HepG2 (cell line): ENCODE measurements around the gene DNAJA3. TPM values are rescaled to one million over a fixed set of nuclear protein-coding genes. Genes with fewer than 3 reads are reported as not detected.
A peak's percentile ranks its signal among the peaks of the same experiment; 100 is the strongest.

ENCODE experiments used
- ADNP ChIP-seq: sonication (generic); formaldehyde crosslinking; IDR thresholded peaks from 2 replicates; pipeline ENCODE4 v1.4.0; 2020; ENCODE audit warnings: missing genetic modification reagents
- ATAD3A ChIP-seq: sonication (generic); formaldehyde crosslinking; IDR thresholded peaks from 2 replicates; pipeline ENCODE4 v1.4.0; 2020; ENCODE audit warnings: missing genetic modification reagents
- CBX1 ChIP-seq: IDR thresholded peaks from one replicate; pipeline ENCODE4 v1.6.1; 2016; ENCODE audit warnings: antibody characterized with exemption, low read depth
- GATAD1 ChIP-seq: IDR thresholded peaks from 2 replicates; pipeline ENCODE4 v1.6.1; 2016; ENCODE audit warnings: missing genetic modification reagents, missing compliant biosample characterization
- HOMEZ ChIP-seq: IDR thresholded peaks from 2 replicates; pipeline ENCODE4 v1.6.1; 2016; ENCODE audit warnings: low read depth
- JUN ChIP-seq: sonication (generic); formaldehyde crosslinking; IDR thresholded peaks from 2 replicates; pipeline ENCODE4 v1.4.0; 2020; ENCODE audit warnings: mild to moderate bottlenecking, missing genetic modification reagents
- LBX2 ChIP-seq: sonication (generic); formaldehyde crosslinking; IDR thresholded peaks from 2 replicates; pipeline ENCODE4 v1.5.0; 2020; ENCODE audit warnings: missing genetic modification reagents, mild to moderate bottlenecking, borderline replicate concordance
- MTF2 ChIP-seq: sonication (generic); formaldehyde crosslinking; IDR thresholded peaks from 2 replicates; pipeline ENCODE4 v1.5.0; 2020; ENCODE audit warnings: missing genetic modification reagents, borderline replicate concordance
- NFIC ChIP-seq: IDR thresholded peaks from 2 replicates; pipeline ENCODE4 v1.6.1; 2012; ENCODE audit warnings: mild to moderate bottlenecking, low read length, inconsistent platforms
- PHB2 ChIP-seq: fragments of 450-650 bp; IDR thresholded peaks from 2 replicates; pipeline ENCODE4 v1.6.1; 2018; ENCODE audit not compliant: partially characterized antibody
- POGZ ChIP-seq: sonication (generic); formaldehyde crosslinking; IDR thresholded peaks from 2 replicates; pipeline ENCODE4 v1.4.0; 2020; ENCODE audit warnings: mild to moderate bottlenecking, missing genetic modification reagents
- SP4 ChIP-seq: sonication (generic); formaldehyde crosslinking; IDR thresholded peaks from 2 replicates; pipeline ENCODE4 v1.8.1; 2023; ENCODE audit warnings: mild to moderate bottlenecking, missing genetic modification reagents
- TGIF2 ChIP-seq: IDR thresholded peaks from 2 replicates; pipeline ENCODE4 v1.6.1; 2016; ENCODE audit warnings: control low read depth, missing compliant biosample characterization
- XBP1 ChIP-seq: sonication (generic); formaldehyde crosslinking; IDR thresholded peaks from 2 replicates; pipeline ENCODE4 v1.5.0; 2020; ENCODE audit warnings: missing genetic modification reagents
- ZBTB3 ChIP-seq: sonication (generic); formaldehyde crosslinking; IDR thresholded peaks from 2 replicates; pipeline ENCODE4 v1.4.0; 2020; ENCODE audit warnings: low read depth, mild to moderate bottlenecking, moderate library complexity, missing genetic modification reagents, borderline replicate concordance
- ZMYM3 ChIP-seq: sonication (generic); formaldehyde crosslinking; IDR thresholded peaks from 2 replicates; pipeline ENCODE4 v1.5.1; 2020; ENCODE audit warnings: mild to moderate bottlenecking, missing genetic modification reagents
- ZNF263 ChIP-seq: sonication (generic); formaldehyde crosslinking; IDR thresholded peaks from 2 replicates; pipeline ENCODE4 v1.4.0; 2020; ENCODE audit warnings: missing genetic modification reagents
- ZNF292 ChIP-seq: sonication (generic); formaldehyde crosslinking; IDR thresholded peaks from 2 replicates; pipeline ENCODE4 v1.8.1; 2022; ENCODE audit warnings: mild to moderate bottlenecking, low read depth, missing genetic modification reagents, borderline replicate concordance
- ZNF383 ChIP-seq: sonication (generic); formaldehyde crosslinking; IDR thresholded peaks from 2 replicates; pipeline ENCODE4 v1.4.0; 2020; ENCODE audit warnings: missing genetic modification reagents, mild to moderate bottlenecking, borderline replicate concordance
- ZNF558 ChIP-seq: sonication (generic); formaldehyde crosslinking; IDR thresholded peaks from 2 replicates; pipeline ENCODE4 v1.9.0; 2022; ENCODE audit warnings: mild to moderate bottlenecking, missing genetic modification reagents, borderline replicate concordance
- ZNF616 ChIP-seq: sonication (generic); formaldehyde crosslinking; IDR thresholded peaks from 2 replicates; pipeline ENCODE4 v1.5.0; 2020; ENCODE audit warnings: low read depth, mild to moderate bottlenecking, missing genetic modification reagents
- ZNF776 ChIP-seq: sonication (generic); formaldehyde crosslinking; IDR thresholded peaks from 2 replicates; pipeline ENCODE4 v1.4.0; 2020; ENCODE audit warnings: mild to moderate bottlenecking, missing genetic modification reagents
- polyA plus RNA-seq, 8 experiments: library from polyadenylated mRNA; depleted of rRNA in 3 of 8; stranded (reverse) in 7 of 8; unstranded in 1 of 8; fragments of >200 nt; fragmentation: Illumina TruSeq in 4 of 8; extraction: Trizol in 4 of 8; gene quantifications; 2 replicates each; pipeline versions ENCODE4 v1.2.1 to v1.2.3, GENCODE V29; 2011 to 2016; ENCODE audit warnings: low read depth in 4 of 8, missing spikeins in 1 of 8, mixed read lengths in 1 of 8; ENCODE audit not compliant: insufficient read depth in 1 of 8
- total RNA-seq, 5 experiments: library from RNA; depleted of rRNA; stranded (reverse); fragments of >200 nt; fragmentation: Illumina TruSeq; extraction: Trizol; gene quantifications; 2 replicates each; pipeline ENCODE4 v1.2.3, GENCODE V29; 2016; ENCODE audit warnings: low read depth in 1 of 5
- TF ChIP-seq, protein P1 (sequence below): sonication (generic); formaldehyde crosslinking; IDR thresholded peaks from 2 replicates; pipeline ENCODE4 v1.5.0; 2020; ENCODE audit warnings: missing genetic modification reagents
- TF ChIP-seq, protein P2 (sequence below): sonication (generic); formaldehyde crosslinking; IDR thresholded peaks from 2 replicates; pipeline ENCODE4 v1.8.0; 2022; ENCODE audit warnings: missing genetic modification reagents, mild to moderate bottlenecking, borderline replicate concordance
- TF ChIP-seq, protein P3 (sequence below): IDR thresholded peaks from 2 replicates; pipeline ENCODE4 v1.6.1; 2012; ENCODE audit warnings: low read depth, low read length, improper control_type of control experiment
- TF ChIP-seq, protein P4 (sequence below): IDR thresholded peaks from 2 replicates; pipeline ENCODE4 v1.6.1; 2012; ENCODE audit warnings: inconsistent platforms

The DNAJA3 gene
- total and polyA plus RNA-seq, 2 of the 13 experiments (the other 11 are each of a cell fraction or from before 2014, with no cell fraction given) = 77.0 to 83.3 TPM

DNA sequence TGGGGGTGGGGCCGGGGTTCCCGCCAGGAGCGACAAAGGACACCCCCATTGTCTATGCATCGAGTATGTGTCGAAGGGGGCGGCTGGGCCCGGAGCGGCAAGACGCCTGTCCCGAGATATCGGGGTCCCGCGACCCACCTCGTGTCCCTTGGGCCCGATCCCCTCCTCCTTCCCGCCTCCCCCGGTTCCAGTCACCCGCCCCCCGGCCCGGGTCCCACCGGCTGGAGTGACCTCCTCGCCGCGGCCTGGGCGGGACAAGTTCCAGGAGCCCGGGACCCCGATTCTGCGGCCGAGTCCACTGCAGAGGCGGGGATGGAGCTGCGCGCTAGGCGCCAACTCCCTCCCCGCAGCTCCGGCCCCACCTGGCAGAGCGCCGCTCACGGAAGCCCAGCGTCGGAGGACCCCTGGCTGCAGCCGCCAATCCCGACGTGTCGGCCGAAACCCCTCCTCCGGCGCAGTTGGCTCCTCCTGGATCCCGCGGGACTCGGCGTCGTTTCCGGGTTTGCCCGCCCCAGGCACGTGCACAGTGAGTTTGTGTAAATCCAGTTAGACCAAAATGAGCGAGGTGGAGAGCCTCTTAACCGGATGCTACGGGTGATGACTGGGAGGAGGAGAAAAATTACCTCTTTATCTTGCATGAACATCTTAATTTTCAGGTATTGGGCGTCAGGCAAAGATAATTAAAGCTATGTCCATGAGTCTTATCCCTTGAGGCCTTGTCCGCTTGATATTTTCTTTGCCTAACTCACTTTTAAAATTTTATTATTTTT is 48.7 kb downstream of the DNAJA3 start, which contains the start of gene NMRAL1 (continued):
- TF ChIP-seq ZNF383 = no peak
- no peak for TF ChIP-seq ZNF776
- TF ChIP-seq ATAD3A (CRISPR knock-in tag) = no peak
- TF ChIP-seq ADNP (CRISPR knock-in tag) = no peak
- TF ChIP-seq NFIC = no peak
- TF ChIP-seq ZNF292 (CRISPR knock-in tag) = no peak
- TF ChIP-seq ZBTB3 = no peak
- TF ChIP-seq XBP1 (CRISPR knock-in tag) = no peak
- no peak for TF ChIP-seq TGIF2 (CRISPR knock-in tag)
- no peak for TF ChIP-seq POGZ (CRISPR knock-in tag)
- no peak for TF ChIP-seq JUN (CRISPR knock-in tag)
- TF ChIP-seq, protein P1, sequence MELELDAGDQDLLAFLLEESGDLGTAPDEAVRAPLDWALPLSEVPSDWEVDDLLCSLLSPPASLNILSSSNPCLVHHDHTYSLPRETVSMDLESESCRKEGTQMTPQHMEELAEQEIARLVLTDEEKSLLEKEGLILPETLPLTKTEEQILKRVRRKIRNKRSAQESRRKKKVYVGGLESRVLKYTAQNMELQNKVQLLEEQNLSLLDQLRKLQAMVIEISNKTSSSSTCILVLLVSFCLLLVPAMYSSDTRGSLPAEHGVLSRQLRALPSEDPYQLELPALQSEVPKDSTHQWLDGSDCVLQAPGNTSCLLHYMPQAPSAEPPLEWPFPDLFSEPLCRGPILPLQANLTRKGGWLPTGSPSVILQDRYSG = no peak
- no peak for TF ChIP-seq HOMEZ (CRISPR knock-in tag)
- TF ChIP-seq, protein P2, sequence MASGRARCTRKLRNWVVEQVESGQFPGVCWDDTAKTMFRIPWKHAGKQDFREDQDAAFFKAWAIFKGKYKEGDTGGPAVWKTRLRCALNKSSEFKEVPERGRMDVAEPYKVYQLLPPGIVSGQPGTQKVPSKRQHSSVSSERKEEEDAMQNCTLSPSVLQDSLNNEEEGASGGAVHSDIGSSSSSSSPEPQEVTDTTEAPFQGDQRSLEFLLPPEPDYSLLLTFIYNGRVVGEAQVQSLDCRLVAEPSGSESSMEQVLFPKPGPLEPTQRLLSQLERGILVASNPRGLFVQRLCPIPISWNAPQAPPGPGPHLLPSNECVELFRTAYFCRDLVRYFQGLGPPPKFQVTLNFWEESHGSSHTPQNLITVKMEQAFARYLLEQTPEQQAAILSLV (CRISPR knock-in tag) = no peak
- TF ChIP-seq, protein P3, sequence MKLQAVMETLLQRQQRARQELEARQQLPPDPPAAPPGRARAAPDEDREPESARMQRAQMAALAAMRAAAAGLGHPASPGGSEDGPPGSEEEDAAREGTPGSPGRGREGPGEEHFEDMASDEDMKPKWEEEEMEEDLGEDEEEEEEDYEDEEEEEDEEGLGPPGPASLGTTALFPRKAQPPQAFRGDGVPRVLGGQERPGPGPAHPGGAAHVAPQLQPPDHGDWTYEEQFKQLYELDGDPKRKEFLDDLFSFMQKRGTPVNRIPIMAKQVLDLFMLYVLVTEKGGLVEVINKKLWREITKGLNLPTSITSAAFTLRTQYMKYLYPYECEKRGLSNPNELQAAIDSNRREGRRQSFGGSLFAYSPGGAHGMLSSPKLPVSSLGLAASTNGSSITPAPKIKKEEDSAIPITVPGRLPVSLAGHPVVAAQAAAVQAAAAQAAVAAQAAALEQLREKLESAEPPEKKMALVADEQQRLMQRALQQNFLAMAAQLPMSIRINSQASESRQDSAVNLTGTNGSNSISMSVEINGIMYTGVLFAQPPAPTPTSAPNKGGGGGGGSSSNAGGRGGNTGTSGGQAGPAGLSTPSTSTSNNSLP = no peak
- TF ChIP-seq LBX2 = no peak
- TF ChIP-seq MTF2 (CRISPR knock-in tag) = no peak
- TF ChIP-seq, protein P4, sequence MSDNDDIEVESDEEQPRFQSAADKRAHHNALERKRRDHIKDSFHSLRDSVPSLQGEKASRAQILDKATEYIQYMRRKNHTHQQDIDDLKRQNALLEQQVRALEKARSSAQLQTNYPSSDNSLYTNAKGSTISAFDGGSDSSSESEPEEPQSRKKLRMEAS = peak; percentile 96
- TF ChIP-seq PHB2 = no peak
- TF ChIP-seq ZNF616 (CRISPR knock-in tag) = no peak
- TF ChIP-seq GATAD1 (CRISPR knock-in tag) = peak; percentile 59
- TF ChIP-seq SP4 (CRISPR knock-in tag) = peak; percentile 38; the same call in 1 of the 2 replicates
- no peak for TF ChIP-seq CBX1
- TF ChIP-seq ZMYM3 (CRISPR knock-in tag) = no peak
- TF ChIP-seq ZNF263 (CRISPR knock-in tag) = 0 out of 2 replicates have a peak, but pooled peaks have one; percentile 12
- no peak for TF ChIP-seq ZNF558
